Prostate gland (tissue), 2 donors: Measurements from ENCODE around the gene ADAMTS17.

Experiments used
- CTCF ChIP-seq, 4 experiments: fragments of 200-600 bp in 2 of 4; fragments of 450-650 bp in 2 of 4; sonication (generic) in 2 of 4; IDR thresholded peaks; 1 replicate in 3 of 4; 2 replicates in 1 of 4; pipeline ENCODE4 v1.5.1; 2016 to 2019; ENCODE audit warnings: antibody characterized with exemption in 4 of 4, mild to moderate bottlenecking in 2 of 4, moderate library complexity in 2 of 4
- POLR2A ChIP-seq: fragments of 450-650 bp; IDR thresholded peaks from one replicate; pipeline ENCODE4 v1.6.1; 2016; ENCODE audit warnings: antibody characterized with exemption, mild to moderate bottlenecking
- POLR2AphosphoS5 ChIP-seq: sonication (generic); formaldehyde crosslinking; IDR thresholded peaks from one replicate; pipeline ENCODE4 v1.6.1; 2017; ENCODE audit warnings: antibody characterized with exemption

GRCh38 chr15:100210338-100210737, 131.4 kb downstream of the ADAMTS17 start:
- TF ChIP-seq CTCF (IDR thresholded peaks at IDR 0.05) (no peak), POLR2A (no peak), POLR2AphosphoS5 (no peak)
